GM18909 (cell line): ENCODE measurements around the gene GSTM3.
"Not testable (repeated sequence)": the region's sequence is repeated elsewhere in the genome, so short reads cannot be mapped to it uniquely, and the experiment has no call there.

ENCODE experiments used
- ATAC-seq: cut with Tn5 transposase; IDR thresholded peaks from one replicate; pipeline ENCODE4 v1.9.1; 2021; ENCODE audit warnings: mild to moderate bottlenecking; ENCODE audit not compliant: unreplicated experiment, poor library complexity

GSTM3 gene

DNA sequence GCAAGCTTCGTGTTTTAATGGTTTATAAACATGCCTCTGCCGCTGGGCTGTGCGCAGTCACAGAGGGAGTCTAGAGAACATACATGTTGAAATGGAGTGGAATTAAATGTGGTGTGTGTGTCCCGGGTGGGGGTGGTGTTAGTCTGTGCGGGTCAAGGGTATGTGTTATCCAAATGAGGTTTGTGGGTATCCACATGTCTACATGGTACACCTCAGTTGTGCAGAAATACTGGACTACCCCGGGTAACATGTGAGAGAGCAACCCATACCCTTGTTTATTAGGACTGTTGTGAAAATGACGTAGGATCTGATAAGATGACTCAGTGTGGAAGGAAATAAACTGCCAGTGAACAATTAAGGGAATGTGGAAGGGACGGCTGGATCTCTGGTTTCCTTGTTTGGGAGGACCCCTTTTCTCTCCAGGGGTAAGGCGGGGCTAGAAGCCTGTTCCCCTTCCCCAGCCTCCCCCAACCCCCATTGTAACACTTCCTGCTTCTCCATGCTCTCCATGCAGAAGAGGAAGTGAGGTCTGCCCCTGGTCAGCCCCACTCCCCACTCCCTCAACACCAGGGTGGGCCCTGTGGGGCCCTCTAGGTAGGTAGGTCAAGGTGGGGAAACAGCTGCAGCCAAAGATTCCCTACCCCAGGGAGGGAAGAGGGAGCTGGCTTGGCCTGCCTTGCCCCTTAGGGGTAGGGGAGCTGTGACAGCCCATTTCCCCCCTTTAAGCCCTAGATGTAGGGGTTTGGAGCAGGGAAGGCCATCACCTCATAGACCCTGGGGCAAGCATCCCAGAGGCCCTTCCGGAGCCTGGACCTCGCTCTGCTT, 22.2 kb upstream of the GSTM3 start:
- no peak for ATAC-seq

DNA sequence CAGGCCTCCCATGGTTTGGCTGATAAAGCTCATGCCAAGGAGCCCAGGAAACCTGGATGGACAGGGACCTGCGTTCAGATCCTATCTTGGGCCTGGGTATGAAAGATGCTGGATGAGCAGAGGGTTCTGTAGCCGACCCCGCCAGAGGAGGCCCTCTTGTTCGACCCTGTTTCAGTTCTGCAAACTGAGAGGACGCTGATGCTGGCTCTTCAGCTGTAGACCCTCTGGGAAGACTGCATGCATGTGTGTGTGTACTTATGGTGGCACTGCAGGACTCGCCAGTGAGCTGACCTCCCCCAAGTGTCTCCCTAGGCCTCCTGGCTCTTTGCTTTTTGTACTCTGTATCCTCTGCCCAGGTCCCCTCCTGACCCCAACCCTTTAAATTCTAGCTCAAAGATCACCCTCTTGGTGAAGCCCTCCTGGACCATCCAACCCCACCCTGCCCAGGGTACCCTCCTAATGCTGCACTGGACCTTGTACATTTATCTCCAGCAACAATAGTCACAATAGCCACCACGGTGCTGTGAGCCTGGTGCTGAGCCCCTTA, 21.3 kb upstream of the GSTM3 start:
- ATAC-seq: no peak

DNA sequence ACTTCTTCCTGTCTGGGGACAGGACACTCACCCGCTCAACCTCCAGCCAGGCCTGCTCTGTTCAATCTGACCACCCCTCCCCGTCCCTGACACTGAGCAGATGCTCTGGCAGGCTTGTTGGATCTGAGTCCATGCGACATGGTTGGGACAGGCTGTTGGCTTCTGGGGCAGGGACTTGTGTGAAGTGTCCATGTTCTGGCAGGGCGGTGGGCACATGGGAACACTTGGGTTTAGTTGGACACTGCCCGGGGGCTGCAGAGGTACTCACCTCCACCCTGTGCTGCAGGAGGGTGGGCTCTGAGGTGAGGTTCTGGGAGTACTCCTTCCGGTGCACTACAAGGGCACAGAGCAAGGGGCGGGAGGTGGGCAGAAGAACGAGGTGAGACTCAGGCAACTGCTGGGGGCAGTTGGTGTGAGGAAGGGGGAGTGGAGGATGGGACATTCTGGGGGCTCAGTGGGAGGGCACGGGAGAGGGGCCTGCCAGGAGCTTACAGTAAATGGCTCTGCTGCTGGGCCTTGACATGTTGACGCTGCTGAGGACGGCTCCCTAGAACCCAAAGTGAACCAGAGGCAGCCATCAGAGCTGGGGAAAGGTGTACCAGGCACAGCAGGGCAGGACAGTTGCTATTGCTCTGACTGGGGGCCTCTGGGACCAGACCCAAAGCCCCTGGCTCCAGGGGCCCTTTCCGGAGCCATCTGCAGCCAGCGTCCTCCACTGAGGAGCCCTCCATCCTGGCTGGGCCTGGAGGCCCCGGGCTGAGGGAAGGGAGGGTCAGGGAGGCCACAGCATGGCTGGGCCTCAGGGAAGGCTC, 20.6 kb upstream of the GSTM3 start:
- ATAC-seq: no peak

DNA sequence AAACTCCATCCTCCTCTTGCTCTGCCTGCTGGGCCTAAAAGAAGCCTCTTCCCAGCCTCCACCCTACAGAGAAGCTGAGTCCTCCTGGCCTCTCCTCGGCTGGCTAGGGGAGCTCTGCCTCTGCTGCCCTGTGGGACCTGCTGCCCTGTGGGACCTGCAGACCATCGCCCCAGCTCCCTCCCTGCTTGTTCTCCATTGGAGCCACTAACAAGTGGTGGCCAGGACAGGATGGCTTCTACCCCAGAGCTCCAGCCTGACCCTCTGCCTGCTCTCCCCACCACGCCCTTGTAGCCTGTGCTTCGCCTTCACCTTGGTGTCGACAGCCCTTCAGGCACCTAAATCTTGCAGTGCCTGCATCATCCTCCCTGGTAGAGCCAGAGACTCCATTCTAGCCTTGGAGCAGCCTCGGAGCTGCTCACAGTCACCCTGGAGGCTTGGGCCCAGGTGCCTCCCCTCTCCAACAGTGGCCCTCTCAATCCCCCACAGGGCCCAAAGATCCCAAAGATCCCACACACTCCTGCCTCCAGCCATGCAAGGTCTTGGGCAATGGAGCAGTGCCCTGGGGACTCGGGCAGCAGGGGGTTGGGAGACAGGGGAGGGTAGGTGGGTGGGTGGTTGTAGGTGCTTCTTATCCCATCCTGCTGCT, 19.9 kb upstream of the GSTM3 start:
- no peak for ATAC-seq

DNA sequence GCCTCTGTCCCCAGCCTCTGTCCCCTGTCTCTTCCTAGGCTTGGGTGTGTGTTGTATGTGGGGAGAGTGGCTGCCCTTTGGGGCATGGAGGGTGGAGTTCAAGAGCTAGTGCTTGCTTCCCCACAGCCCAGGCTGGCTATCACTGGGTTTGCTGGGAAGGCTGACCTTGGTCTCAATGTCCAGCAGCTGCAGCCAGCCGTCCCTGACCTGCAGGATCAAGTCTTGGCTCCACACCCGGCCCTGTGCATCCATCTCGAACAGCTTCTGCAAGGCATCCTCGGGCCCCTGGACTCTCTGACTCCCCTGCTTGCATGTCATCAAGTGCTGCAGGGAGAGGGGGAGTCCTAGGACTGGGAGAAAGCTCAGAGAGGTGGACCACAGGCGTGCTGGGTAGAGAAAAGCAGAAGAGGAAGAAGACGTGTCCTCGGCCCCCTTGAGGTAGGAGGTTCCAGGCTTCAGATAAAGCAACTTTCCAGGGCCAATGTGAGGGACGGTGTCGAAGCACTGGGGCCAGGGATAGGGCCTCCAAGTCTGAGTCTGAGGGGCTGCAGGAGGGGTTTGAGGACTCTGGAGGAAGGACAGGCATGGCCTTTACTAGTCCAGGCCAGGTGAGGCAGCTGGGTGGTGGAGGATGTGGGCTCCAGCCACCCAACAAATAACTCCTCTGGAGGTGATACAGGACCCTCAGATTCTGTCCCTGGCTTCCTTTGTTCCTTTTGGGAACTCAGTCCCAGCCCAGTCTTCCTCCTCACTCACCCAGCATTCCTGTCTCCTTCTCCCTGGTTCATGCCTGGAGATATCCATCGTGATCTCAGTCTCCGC, 18.9 kb upstream of the GSTM3 start:
- ATAC-seq: no peak

DNA sequence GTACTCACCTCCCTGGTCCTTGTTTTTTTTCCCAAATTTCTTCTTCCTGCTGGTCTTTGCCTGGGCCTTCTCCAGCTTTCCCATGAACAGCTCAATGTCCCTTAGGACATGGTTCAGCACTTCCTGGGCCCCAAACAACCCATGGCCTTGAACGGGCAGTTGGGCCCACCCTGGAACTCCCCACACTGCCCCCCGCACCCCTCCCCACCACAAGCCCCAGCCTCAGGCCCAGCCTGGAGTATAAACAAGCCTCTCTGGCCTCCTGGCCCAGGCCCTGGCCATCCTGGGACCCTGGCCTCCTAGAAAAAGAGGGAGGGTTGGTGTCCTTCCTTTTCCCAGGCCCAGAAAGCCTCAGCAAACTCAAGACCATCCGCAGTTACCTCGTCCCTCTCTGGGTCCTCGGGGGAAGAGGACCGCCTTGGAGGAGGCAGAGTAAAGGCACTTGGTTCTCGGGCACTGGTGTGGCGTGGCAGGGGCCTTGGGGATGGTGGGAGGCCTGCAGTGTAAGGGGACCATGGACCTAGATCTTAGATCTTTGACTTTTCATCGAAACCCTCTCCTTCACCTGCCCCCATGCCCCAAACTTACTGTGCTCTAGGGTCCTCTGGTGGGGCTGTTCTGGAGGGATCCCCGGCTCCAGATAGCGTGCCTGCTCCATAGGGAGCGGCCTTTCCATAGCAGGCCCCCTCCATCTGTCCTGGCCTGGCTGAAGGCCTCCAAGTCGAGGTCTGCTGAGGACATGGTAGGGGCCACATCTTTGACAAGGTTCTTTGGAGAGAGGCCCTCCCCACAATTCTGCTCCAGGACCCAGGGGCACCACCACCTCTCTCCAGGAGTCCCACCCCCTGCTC, 17.3 kb upstream of the GSTM3 start:
- no peak for ATAC-seq

DNA sequence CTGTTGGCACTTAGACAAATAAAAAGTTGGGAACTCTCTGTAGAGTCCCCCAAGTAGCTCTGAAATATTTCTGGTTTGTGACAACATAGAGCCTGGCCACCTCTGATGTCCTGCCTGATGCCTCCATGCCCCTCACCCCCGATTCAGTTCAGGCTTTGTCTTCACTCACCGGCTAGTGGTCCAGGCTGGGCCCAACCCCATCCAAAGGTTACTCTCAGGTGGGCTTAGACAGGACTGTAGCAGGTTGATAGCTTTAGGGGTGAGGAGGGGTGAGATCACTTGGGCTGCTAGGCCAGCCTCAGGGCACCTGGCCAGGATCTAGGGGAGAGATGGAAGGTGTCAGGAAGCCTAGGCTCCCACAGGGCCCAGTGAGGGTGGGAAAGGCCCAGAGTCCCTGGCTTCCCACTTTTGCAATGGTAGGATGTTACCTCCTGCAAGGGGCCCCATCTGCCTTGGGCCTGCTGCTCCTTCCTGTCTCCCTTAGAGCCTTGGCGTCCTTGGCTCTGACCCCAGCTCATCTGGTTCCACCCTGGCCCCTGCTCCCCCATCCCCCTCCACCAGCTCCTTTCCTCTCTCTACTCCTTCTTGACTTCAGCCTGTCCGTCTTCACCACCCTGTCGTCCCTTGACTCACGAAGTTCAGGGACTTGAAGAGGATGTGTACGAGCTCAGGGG, 16.1 kb upstream of the GSTM3 start:
- ATAC-seq: no peak

DNA sequence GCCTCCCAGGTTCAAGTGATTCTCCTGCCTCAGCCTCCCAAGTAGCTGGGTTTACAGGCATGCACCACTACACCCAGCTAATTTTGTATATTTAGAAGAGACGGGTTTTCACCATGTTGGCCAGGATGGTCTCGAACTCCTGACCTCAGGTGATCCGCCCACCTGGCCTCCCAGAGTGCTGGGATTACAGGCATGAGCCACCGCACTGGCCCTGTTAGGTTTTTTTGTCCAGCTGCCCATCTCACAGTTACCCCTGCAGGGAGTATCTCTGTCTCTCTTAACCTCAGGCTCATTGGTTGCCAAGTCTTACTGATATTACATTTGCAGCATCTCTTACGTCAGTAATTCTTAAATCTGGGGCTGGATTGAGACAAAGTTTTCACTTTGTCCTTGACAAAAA, 15.5 kb upstream of the GSTM3 start:
- not testable (repeated sequence) for ATAC-seq

DNA sequence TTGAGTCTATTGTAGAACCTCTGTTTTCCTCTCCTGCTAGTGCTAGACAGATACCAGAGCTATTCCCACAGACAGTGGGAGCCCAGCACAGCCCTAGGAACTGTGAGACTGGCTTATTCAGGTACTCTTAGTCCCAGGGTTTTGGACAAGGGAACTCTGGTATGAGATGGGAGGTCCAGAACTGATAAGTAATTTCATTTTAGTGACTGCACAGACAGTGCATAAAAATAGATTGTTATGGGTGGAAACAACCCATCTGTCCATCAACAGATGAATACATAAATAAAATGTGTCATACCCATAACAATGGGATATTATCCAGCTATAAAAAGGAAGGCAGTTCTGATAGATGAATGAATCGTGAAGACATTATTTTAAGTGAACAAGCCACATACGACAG, 13.9 kb upstream of the GSTM3 start:
- no peak for ATAC-seq

DNA sequence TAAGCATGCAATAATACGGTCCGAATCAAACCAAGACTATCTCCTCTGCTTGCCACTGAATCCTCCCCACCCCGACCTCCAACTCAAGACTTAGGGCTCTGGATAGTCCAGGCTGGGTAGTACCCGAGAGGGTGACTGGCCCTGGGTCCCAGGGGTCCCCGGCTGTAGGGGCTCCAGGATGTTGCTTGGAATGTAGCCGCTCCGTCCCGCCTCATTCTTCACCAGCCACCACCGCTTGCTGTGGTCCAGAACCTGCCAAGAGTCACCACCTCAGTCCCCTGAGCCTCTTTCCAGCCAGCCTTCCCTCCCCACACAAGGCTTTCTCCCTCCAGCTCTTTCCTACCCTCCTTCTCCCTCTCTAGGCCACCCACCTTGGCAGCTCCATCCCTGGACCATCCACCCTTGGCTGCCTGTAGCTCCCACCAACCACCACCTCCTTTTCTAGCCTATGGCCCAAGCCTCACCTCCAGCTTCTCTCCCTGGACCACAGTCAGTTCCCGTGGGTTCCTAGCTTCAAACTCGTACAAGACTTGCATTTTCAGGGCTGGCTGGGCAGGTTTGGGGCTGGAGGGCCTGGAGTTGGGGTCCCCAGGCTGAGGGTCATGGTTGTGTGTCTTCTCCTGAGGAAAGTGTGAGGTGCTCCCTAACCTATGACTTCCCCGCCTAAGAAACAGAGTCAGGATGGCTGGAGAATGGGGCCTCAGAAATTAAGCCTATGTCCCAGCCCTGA, 10.9 kb upstream of the GSTM3 start:
- no peak for ATAC-seq

DNA sequence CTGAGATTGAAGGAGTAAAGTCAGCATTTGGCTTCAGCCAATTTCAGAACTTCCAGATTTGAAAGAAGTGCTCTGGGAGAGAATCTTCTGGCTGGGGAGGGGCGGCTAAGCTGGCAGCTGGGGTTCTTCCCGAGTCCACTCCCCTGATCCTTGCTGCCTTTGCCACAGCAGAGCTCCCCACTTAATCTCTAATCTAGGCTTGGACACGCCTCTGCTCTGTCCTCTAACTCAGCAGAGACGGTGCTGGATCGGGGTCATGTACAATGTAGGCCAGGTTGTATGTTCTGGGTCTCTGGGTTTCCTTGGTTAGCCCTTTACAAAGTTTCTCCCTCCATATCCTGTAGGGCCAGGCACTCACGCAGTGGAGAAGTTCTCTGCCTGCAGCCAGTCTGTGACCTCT, 10.1 kb upstream of the GSTM3 start:
- ATAC-seq: no peak

DNA sequence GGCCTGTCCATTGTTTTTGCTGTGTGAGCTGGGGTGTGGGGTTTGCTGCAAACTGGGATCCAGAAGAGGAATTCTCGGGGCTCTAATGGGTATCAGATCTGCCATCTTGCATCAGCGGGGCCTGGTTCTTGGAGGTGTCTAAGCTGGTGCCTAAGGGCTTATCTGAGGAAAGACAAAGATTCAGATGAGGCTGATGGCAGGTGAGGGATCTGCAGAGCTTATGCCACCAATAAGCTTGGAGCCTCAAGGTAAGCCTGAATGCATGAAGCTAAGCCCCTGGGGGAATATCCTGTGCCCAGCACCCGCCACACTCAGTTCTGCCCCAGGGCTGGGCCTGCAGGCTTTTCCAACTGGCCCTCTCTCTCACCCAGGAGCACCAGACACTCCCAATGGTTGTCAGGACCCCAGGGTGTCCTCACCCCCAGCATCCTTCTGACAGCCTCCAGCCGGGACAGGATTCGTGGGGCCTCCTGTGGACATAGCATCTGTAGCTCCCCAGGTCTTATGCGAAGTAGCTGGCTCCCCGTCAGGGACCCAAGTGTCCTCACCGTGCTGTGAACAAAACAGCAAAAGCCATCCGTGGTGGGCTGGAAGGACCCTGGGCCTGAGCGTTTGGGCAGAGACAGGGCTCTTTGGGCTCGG, 9.5 kb upstream of the GSTM3 start:
- ATAC-seq: no peak

DNA sequence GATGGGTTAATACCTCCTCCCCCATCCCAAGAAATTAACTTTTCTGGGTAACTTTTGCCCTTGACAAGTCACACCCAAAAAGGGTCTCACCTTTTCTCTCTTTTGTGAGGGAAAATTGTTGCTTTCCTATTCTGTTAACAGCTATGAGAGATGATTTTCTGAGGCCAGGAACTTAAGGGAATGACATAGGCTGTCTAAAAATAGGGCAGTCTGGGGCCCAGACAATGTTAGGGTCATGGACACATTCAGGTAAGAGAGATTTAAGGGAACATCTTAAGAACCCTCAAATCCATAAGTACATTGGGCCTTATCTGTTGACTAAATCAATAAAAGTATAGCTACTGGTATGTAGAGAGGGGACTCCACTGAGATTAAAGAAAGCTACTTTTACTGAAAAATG, 8.4 kb upstream of the GSTM3 start:
- ATAC-seq: no peak

DNA sequence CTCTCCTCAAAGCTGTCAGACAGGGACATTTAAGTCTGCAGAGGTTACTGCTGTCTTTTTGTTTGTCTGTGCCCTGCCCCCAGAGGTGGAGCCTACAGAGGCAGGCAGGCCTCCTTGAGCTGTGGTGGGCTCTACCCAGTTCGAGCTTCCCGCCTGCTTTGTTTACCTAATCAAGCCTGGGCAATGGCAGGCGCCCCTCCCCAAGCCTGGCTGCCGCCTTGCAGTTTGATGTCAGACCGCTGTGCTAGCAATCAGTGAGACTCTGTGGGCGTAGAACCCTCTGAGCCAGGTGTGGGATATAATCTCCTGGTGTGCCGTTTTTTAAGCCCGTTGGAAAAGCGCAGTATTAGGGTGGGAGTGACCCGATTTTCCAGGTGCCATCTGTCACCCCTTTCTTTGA, 7.5 kb upstream of the GSTM3 start:
- ATAC-seq: not testable (repeated sequence)

DNA sequence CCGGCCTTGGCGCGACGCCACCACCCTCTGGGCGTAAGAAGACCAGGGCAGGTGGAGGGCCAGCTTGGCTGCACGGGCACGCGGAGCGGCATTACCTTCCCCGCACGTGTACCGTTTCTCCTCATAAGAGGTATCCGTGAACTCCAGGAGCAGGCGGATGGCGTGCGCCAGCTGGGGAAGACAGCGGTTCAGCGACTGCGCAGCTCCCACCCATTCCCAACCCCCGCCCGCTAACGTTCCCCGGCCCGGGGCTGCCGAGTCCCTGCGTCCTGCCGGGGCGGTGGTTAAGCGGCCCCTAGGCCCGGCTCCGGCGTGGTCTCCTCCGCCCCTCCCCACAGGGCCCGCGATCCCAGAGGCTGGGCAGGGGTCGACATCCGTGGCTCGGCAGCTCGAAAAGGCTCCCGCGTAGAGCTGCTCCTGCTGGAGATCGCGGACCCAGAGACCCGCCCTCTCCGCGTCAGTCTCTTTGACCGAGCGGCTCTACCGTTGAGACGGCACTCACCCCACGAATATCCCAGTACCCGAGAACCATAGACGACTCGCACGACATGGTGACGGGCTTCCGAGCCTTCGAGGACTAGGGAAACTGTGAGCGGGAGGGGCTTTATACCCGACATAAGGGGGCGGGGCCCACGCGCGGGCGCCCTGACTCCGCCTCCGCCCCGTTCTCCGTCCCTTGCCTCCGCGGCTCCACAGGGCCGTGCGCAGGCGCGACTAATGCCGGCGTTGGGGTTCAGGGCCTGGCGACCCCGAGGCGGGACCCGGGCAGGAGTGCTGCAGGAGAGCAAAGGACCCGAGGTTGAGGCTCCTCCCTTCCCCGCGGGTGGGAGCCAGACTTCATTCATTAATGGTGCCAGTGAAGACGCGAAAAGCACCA, 862 bp downstream of the GSTM3 start:
- peak; percentile 91 for ATAC-seq

DNA sequence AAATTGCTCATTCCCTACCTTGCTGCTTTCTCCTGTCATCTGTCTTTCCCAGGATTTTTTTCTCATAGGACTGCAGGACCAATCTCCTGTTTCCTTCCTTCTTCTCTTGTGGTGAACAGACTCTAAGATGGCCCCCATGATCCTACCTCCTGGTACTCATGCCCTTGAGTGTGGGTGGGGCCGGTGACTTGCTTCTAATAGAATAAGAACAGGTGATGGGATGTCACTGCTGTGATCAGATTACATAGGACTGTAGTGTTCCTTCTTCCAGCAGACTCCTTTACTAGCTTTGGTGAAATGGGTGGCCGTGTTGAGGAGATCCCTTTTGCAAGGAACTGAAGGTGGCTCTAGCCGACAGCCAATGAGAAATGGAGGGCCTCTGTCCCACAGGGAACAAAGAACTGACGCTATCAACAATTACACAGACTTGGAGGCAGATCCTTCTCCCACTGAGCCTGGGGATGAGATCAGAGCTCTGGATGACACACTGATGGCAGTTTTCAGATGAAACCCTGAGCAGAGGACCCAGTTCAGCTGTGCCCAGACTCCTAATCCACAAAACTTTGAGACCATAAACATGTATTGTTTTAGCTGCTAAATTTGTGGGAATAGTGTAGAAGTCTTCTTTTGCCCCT, 7.5 kb downstream of the GSTM3 start:
- ATAC-seq: no peak
